ENCODE data around the gene MCF2L2.

Gene MCF2L2

DNA sequence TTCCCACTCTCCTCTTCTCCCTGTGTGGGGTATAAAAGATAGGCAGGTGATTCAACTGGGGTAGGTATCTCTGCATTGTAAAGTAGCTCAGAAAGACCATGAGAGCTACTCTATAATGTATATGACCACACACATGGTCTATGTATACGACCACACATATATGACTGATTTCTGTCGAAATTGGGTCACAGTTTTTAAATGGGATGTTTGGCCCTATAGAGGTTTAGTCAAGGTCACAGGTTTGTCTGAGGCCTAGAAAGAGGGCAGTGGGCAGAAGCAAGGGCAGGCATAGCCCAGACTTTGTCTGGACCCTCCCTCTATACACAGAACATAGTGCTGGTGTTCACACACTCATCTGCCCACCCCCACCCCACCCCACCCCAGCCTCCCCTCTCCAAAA, 270.3 kb downstream of the MCF2L2 start:
- DNase-seq = no peak

DNA sequence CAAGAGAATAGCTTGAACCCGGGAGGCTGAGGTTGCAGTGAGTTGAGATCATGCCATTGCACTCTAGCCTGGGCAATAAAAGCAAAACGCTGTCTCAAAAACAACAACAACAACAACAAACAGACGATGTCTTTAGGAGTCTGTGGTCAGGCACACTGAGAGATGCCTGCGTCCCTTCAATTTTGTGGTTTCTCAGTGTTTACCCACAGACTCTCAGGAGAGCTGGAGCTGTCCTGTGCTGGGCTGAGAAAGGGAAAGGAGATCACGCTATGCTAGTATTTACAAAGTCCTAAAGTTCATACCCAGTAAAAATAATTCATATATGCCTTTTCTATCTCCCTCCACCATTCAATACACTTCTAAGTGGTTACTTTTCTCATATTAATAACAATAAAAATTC, 272.2 kb downstream of the MCF2L2 start:
- no peak for DNase-seq

DNA sequence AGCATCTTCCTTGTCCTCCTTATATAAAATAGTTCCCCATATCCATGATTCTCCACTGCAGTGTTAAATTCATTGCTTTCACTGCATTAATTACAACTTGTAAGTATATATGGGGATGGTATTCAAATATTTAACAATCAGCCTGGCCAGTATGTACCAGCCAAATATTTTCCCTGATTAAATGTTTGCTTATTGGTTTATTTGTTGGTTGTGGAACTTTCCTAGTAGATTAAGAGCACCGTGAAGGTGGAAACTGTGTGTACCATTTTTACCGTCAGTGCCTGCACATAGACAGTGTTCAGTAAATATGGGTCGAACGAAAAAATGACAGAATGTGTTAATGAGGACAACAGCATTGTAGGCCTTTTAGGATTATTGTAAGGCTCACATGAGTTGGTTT, 272.9 kb downstream of the MCF2L2 start:
- no peak for DNase-seq

DNA sequence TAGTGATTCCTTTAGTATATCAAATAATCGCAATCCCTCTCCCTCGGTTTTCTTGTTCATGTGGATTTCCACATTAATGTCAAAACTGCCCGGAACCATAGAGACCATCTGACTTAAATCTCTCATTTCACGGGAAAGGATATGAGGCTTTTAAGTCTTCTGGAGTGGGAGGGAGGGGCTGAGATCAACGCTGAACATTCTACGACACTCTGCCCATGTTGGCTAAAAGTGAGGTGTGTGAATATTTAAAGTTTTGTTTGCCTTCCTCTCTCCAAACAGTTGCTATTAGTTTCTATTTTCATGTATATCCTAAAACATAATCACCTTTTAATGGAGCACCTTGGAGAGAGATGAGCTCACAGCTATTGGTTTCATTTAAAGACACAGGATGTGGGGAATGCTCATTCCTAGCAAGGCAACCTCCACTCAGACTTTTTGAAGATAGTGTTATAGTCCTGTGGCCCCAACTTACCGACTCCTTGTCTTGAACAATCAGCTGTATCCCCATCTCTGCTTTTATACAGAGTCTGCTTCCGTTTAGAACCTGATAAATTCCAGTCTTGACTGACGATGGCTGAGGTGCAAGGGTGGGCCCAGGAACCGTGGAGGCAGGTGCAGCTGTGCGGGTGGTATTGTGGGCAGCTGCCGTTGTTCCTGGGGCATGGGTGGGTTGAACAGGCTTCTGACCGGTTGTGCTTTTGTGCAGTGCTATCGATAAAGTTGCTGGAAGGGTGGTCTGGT, 275.0 kb downstream of the MCF2L2 start:
- no peak for DNase-seq

DNA sequence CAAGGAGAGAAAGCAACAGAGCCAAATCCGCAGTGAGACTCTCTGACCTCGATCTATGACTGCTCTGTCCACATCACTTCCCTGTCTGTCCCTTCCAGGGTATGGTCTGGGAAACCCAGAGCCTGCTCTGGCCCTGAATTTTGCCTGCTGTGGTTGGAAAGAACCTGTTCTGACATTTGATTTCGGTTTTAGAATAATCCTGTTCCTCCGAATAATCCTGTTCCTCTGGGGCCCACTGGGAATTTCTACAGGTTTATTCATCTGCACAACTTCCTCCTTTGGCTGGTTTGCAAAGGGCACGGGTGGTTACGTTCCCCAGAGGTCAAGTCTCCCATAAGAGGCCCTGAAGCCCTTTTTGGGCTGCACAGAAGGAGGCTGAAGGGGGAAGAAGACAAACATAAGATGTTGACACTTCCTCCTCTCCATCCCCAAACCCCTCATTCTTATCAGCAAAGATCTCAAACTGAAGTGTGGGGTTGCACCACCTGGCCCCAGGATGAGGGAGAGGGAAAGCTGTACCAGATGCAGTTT, 276.5 kb downstream of the MCF2L2 start:
- DNase-seq = no peak

DNA sequence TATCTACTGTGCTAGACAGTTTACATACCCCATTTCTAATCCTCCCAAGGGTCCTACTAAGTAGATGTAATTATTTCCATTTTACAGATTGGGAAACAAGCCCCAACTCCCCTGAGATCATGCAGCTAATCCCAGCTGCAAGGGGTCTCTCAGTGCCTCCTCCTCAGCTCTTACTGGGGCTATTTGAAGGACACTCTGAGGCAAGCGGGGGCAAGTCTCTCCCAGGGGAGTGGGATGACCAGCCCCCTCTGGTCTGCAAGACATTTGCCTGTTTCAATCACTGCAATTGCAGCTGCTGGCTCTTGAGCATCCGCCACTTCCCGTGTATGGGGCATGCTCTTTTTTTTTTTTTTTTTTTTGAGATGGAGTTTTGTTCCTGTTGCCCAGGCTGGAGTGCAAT, 277.3 kb downstream of the MCF2L2 start:
- DNase-seq = no peak

DNA sequence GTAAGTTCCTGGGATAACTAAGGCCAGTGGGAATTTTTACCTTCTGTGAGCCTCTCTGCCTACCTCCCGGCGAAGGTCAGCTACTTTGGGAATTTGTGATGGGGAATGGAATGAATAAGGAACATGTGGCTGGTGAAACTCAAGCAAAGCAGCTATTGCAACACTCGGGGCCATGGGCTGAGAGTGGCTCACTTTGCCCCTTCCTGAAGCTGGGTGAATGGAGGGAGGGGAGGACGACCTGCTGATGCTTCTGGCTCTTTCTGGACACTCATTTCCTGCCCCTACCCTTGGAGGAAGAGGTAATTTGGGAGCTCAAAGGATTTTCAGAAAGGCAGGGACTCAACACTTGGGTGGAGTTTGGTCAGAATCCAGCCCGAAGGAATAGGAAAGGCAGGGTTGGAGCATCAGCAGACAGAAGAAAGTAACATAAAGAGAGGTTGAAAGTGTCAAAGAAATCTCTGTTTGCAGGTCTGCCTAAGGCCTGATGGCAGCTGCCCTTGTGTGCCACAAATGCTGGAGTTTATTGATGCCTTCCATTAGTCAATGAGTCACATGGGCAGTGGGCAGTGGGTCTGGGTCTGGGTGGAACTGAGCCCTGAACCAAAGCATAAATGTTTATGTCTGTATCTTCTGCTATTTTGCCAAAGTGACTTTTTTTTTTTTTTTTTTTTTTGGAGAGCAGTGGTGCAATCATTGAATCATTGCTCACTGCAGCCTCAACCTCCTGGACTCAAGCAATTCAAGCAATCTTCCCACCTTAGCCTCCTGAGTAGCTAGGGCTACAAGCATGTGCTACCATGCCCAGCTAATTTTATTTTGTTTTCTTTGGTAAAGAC, 278.3 kb downstream of the MCF2L2 start:
- DNase-seq = no peak

DNA sequence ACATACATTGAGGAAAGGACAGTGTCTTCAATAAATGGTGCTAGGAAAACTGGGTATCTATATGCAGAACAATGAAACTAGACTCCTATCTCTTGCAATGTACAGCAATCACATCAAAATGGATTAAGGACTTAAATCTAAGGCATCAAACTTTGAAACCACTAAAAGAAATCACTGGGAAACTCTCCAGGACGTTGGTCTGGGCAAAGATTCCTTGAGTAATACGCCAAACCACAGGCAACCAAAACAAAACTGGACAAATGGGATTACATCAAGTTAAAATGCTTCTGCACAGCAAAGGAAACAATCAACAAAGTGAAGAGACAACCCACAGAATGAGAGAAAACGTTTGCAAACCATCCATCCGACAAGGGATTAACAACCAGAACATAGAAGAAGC, 280.4 kb downstream of the MCF2L2 start:
- DNase-seq = no peak

DNA sequence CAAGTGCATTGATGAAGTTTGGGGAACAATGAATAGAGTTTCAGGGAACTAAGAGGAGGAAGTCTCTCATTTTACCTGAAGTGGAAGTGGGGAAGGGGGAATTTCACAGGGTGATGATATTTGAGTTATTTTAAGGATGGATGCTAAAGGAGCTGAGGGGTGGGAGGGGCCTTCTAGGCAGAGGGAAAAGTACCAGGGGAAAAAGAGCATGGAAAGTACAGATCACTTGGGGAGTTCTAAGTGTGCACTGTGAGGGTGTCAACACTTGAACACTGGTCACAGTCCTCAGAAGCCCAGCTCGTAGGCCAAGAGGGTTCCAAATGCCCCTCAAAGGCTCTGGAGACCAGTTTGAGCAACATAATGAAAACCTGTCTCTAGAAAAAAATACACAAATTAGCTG, 284.1 kb downstream of the MCF2L2 start:
- no peak for DNase-seq

DNA sequence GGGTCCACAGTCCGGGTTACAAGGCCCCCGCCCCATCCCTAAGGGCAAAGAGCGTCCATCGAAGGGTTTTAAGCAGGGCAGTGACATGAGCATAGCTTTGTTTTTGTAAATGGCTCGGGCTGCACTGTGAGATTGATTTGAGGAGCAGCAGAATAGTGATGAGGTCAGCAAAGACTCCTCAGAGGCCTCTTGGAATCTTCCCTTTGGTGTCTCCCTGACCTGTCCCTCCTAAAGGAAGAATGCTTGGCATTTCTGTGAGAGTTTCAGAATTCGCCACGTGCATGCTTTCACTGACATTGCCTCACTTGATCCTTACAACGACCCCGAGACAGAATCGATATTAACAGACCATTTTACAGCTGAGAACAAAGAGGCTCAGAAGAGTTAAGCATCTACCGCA, 286.2 kb downstream of the MCF2L2 start:
- DNase-seq = no peak

DNA sequence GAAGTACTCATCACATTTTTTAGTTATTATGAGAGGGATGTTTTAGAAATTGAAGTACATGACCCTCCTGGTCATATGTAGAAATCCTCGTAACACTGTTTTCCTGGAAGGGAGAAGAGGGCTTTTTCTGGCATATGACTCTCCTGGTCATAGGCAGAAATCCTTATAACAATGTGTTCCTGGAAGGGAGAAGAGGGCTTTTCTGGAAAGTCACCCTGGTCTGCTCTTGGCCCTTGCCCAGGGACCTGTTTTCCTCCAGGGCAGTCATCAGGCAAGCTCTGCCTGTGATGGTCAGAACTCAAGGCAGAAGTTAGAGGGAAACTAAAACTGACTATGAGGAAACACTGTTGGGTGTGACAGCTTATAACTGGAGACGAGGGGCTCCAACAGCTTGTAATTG, 293.6 kb downstream of the MCF2L2 start:
- DNase-seq = no peak

DNA sequence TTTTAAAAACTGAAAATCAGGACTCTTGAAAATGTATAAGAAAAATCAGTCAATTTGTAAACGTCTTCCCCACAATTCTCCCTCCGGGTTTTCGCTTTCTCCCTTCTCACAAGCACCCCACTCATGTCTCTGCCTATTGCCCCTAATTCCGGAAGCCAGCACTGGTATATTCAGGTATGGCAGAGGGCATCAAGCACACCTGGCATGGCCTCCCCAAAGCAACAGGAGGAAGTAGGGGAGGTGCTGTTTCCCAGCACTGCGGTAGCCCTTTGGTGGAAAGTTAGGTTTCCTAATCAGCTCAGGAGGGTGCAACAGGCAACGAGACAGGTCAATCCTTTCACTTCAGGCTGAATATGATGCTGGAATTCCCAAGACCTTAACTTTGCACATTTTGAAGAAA, 296.0 kb downstream of the MCF2L2 start:
- no peak for DNase-seq

DNA sequence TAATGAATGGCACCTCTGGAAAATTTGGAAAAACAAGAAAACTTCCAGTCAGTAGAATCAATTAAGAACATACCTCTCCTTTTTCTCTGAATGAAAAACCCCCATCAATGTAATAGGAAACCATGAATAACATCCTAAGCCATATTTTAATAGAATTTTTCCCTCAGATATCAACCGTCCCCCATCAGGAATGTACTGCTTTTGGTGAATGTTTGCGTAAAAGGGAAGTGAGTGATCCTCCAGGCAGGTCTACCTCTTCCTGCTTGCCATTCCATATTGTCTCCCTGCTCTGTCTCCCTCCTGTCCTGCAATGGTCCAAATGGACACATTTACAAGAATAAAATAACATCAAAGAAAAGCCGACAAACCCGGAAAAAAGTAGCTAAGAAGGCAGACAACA, 296.7 kb downstream of the MCF2L2 start:
- DNase-seq = no peak

DNA sequence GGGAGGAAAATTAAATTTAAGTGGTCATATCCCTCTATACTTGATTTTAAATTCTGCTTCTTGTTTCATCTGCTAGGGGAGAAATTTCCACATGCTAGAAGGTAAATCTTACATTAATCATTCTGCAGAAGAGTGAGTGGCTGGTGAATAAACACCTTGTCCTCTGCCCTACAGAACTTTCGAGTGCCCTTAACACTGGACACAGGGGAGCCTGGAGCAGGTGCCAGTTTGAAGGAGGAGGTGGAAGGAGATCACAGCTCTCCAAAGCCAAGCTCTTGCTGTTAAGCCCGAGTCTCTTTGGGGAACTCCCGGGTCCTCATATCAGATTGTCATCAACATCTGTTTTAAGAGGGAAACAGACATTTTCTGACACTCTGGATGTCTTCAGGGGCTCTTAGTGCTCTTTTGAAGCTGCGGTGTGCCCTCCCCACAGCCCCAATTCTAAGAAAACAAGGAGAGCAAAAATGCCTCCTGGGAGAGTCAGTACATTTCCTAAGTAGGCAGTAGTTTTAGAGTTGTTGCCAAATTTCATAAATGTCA, 297.2 kb downstream of the MCF2L2 start:
- DNase-seq = no peak

DNA sequence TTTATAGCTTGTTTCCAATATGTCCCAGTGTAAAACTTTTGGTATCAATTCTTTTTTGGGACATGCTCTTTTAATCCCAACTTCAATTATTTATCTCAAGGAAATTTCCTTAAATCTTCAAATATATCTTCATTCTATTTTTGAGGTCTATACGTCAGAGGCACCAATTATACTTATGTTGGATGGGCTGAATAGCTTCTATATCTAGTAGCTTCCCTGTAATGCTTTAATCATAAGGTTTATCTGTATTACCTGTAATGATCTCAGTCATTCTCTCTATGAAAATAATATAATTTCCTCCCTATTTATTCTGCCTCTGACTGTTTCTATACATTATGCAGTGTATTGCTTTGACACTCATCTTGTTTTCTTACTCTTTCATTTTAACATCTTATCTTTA, 299.2 kb downstream of the MCF2L2 start:
- DNase-seq = no peak

DNA sequence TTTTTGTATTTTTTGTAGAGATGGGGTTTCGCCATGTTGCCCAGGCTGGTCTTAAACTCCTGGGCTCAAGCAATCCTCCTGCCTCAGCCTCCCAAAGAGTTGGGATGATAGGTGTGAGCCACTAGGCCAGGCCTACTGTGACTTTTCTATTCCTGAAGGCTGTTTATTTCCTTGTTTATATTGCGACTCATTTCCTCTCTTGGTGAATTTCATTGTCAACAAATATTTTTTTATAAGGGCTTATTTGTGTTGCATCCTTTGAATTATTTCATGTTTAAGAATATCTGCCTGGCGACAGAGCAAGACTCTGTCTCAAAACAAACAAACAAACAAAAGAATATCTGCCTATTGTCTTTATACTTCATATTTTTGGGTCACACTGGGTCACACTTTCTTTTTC, 299.7 kb downstream of the MCF2L2 start:
- no peak for DNase-seq

All from NCI-H1048 (cell line).